ENCODE data around the gene CBLIF. TPM values are rescaled to one million over a fixed set of nuclear protein-coding genes. Genes with fewer than 3 reads are reported as not detected.
"Not testable (repeated sequence)": the region's sequence is repeated elsewhere in the genome, so short reads cannot be mapped to it uniquely, and the experiment has no call there.

The CBLIF gene
- total RNA-seq, 1 experiment from 2014 or later, result not detected

DNA sequence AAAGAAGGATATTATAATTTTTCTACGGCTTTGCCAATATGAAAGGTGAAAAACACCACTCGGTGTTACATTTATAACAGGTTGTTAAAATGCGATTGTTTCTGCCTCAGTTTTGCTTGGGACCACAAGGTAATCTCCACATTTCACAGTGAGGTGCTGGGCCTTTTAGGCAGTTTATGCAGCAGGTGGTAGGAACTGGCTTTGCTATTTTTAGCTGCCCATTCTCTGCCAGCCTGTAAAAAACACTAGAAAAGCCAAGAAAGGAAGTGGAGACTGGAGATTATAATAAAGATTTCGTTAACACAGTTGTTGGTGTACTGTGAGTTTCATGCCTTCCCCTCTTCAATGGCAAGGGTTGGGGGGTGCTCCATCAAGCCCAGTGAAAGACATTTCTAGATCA, 26.7 kb downstream of the CBLIF start:
- H3K4me3 ChIP-seq (ENCODE audit: low read depth in 2 of 2, low read length in 2 of 2), result no peak overlapping the region
- TF ChIP-seq TCF7L2 (IDR thresholded peaks at IDR 0.05; ENCODE audit: low read depth, low read length) (no peak), POLR2AphosphoS5 (IDR thresholded peaks at IDR 0.05; ENCODE audit: low read depth, low read length) (no peak), SIN3A (IDR thresholded peaks at IDR 0.05; ENCODE audit: borderline replicate concordance, insufficient read depth, low read depth, low read length) (no peak)
- TF ChIP-seq, protein P1, sequence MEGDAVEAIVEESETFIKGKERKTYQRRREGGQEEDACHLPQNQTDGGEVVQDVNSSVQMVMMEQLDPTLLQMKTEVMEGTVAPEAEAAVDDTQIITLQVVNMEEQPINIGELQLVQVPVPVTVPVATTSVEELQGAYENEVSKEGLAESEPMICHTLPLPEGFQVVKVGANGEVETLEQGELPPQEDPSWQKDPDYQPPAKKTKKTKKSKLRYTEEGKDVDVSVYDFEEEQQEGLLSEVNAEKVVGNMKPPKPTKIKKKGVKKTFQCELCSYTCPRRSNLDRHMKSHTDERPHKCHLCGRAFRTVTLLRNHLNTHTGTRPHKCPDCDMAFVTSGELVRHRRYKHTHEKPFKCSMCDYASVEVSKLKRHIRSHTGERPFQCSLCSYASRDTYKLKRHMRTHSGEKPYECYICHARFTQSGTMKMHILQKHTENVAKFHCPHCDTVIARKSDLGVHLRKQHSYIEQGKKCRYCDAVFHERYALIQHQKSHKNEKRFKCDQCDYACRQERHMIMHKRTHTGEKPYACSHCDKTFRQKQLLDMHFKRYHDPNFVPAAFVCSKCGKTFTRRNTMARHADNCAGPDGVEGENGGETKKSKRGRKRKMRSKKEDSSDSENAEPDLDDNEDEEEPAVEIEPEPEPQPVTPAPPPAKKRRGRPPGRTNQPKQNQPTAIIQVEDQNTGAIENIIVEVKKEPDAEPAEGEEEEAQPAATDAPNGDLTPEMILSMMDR (IDR thresholded peaks at IDR 0.05), result no peak
- TF ChIP-seq, protein P2, sequence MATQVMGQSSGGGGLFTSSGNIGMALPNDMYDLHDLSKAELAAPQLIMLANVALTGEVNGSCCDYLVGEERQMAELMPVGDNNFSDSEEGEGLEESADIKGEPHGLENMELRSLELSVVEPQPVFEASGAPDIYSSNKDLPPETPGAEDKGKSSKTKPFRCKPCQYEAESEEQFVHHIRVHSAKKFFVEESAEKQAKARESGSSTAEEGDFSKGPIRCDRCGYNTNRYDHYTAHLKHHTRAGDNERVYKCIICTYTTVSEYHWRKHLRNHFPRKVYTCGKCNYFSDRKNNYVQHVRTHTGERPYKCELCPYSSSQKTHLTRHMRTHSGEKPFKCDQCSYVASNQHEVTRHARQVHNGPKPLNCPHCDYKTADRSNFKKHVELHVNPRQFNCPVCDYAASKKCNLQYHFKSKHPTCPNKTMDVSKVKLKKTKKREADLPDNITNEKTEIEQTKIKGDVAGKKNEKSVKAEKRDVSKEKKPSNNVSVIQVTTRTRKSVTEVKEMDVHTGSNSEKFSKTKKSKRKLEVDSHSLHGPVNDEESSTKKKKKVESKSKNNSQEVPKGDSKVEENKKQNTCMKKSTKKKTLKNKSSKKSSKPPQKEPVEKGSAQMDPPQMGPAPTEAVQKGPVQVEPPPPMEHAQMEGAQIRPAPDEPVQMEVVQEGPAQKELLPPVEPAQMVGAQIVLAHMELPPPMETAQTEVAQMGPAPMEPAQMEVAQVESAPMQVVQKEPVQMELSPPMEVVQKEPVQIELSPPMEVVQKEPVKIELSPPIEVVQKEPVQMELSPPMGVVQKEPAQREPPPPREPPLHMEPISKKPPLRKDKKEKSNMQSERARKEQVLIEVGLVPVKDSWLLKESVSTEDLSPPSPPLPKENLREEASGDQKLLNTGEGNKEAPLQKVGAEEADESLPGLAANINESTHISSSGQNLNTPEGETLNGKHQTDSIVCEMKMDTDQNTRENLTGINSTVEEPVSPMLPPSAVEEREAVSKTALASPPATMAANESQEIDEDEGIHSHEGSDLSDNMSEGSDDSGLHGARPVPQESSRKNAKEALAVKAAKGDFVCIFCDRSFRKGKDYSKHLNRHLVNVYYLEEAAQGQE (IDR thresholded peaks at IDR 0.05; ENCODE audit: insufficient read depth in 1 of 2, low read depth in 2 of 2, low read length in 1 of 2), result no peak
- H3K36me3 ChIP-seq (ENCODE audit: control insufficient read depth, insufficient read depth, low read length), result no peaks in the 10 kb centered on the region
- no peaks in the 10 kb centered on the region for H3K27me3 ChIP-seq (ENCODE audit: control insufficient read depth, insufficient read depth, low read length)
- no peaks in the 10 kb centered on the region for H3K9me3 ChIP-seq (ENCODE audit: control insufficient read depth, insufficient read depth, low read depth, low read length)
- no peaks in the 10 kb centered on the region for H3K4me1 ChIP-seq (ENCODE audit: control insufficient read depth, insufficient read depth, low read length)
- BruUV-seq (replicated peaks), result no TSS peak
- CTCF ChIA-PET, result no interaction called here
- in situ Hi-C loops (cut with HindIII; ENCODE audit: low pct_unique_long_range_greater_than_20kb, low sequenced_read_pairs) (no loop called here), intact Hi-C loops (cut with micrococcal nuclease; ENCODE audit: unreplicated experiment) (no loop called here)
- DNase-seq (ENCODE audit: low read depth, low spot score) (no peak), ATAC-seq (no peak)
- POLR2A ChIA-PET, result no interaction called here
- no peak overlapping the region for H3K27ac ChIP-seq (ENCODE audit: low read length)

DNA sequence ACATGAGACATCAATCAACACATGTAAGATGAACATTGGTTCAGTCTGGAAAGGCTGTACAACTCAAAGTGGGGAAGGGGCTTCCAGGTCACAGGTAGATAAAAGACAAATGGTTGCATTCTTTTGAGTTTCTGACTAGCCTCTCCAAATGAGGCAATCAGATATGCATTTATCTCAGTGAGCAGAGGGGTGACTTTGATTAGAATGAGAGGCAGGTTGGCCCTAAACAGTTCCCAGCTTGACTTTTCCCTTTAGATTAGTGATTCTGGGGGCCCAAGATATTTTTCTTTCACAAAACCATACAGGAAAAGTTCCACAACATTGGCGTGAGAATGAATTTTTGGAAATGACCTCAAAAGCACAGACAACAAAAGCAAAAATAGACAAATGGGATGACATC, 28.9 kb downstream of the CBLIF start:
- H3K36me3 ChIP-seq (ENCODE audit: control insufficient read depth, insufficient read depth, low read length); CTCF ChIA-PET; H3K4me1 ChIP-seq (ENCODE audit: control insufficient read depth, insufficient read depth, low read length); DNase-seq (ENCODE audit: low read depth, low spot score); H3K9me3 ChIP-seq (ENCODE audit: control insufficient read depth, insufficient read depth, low read depth, low read length); H3K4me3 ChIP-seq (ENCODE audit: low read depth in 2 of 2, low read length in 2 of 2); BruUV-seq (replicated peaks); H3K27ac ChIP-seq (ENCODE audit: low read length); ATAC-seq; intact Hi-C loops (cut with micrococcal nuclease; ENCODE audit: unreplicated experiment); H3K27me3 ChIP-seq (ENCODE audit: control insufficient read depth, insufficient read depth, low read length); in situ Hi-C loops (cut with HindIII; ENCODE audit: low pct_unique_long_range_greater_than_20kb, low sequenced_read_pairs): not testable (repeated sequence)
- POLR2A ChIA-PET, result interaction anchor here (0.7 kb wide), 1 partner anchor 102 kb away, joined by 3 read pairs; no protein-coding TSS in a partner anchor

DNA sequence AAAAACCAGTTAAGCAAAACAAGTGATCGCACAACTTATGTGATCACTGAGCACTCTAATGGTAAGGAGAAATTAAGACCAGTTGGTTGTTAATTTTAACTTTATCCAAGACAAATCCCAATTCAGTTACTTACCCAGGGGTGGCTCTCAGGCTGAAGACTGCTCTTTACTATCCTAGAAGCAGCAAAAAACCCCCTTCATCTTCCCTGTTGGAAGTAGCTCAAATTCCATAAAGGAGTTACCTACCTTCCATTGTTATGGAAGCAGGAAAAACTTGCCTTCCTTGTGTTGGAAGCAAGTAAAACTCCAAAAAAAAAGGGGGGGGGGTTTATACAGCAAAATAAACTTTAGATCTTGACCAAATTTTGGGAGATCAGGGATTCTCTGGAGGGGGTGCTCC, 29.5 kb downstream of the CBLIF start:
- no peak overlapping the region for H3K4me3 ChIP-seq (ENCODE audit: low read depth in 2 of 2, low read length in 2 of 2)
- BruUV-seq (replicated peaks), result no TSS peak
- H3K36me3 ChIP-seq (ENCODE audit: control insufficient read depth, insufficient read depth, low read length), result no peaks in the 10 kb centered on the region
- CTCF ChIA-PET, result no interaction called here
- ATAC-seq (no peak), DNase-seq (ENCODE audit: low read depth, low spot score) (no peak)
- no peaks in the 10 kb centered on the region for H3K4me1 ChIP-seq (ENCODE audit: control insufficient read depth, insufficient read depth, low read length)
- no peak overlapping the region for H3K27ac ChIP-seq (ENCODE audit: low read length)
- intact Hi-C loops (cut with micrococcal nuclease; ENCODE audit: unreplicated experiment), result no loop called here
- POLR2A ChIA-PET, result interaction anchor here (0.7 kb wide), 1 partner anchor 103 kb away, joined by 3 read pairs; no protein-coding TSS in a partner anchor
- in situ Hi-C loops (cut with HindIII; ENCODE audit: low pct_unique_long_range_greater_than_20kb, low sequenced_read_pairs), result no loop called here
- H3K27me3 ChIP-seq (ENCODE audit: control insufficient read depth, insufficient read depth, low read length), result no peaks in the 10 kb centered on the region
- no peaks in the 10 kb centered on the region; the same call in 1 of the 2 replicates for H3K9me3 ChIP-seq (ENCODE audit: control insufficient read depth, insufficient read depth, low read depth, low read length)
- TF ChIP-seq SIN3A (IDR thresholded peaks at IDR 0.05; ENCODE audit: borderline replicate concordance, insufficient read depth, low read depth, low read length), result no peak
- TF ChIP-seq, protein P1 (IDR thresholded peaks at IDR 0.05), result no peak
- TF ChIP-seq TCF7L2 (IDR thresholded peaks at IDR 0.05; ENCODE audit: low read depth, low read length), result no peak
- TF ChIP-seq, protein P2 (IDR thresholded peaks at IDR 0.05; ENCODE audit: insufficient read depth in 1 of 2, low read depth in 2 of 2, low read length in 1 of 2), result no peak
- TF ChIP-seq POLR2AphosphoS5 (IDR thresholded peaks at IDR 0.05; ENCODE audit: low read depth, low read length), result no peak
